Aorta (tissue), 5 donors: ENCODE data around the gene HAUS7. TPM values are rescaled to one million over a fixed set of nuclear protein-coding genes. Genes with fewer than 3 reads are reported as not detected.

Experiments
- ATAC-seq: fragments of 200-7000 bp; cut with Tn5 transposase; one replicate; pipeline ENCODE4 v1.9.1; 2022; ENCODE audit warnings: moderate library complexity; ENCODE audit not compliant: low FRiP score
- DNase-seq, 2 donors: peaks; one replicate each; pipeline ENCODE4 v3.0.0-alpha.2; 2020
- H3K27ac ChIP-seq, 2 donors: one replicate each; pipeline ENCODE4 v1.5.1; 2013; ENCODE audit warnings: low read length in 2 of 2, mild to moderate bottlenecking in 2 of 2, moderate library complexity in 2 of 2, control low read depth in 1 of 2, inconsistent platforms in 1 of 2, low read depth in 1 of 2
- H3K27me3 ChIP-seq, 2 donors: one replicate each; pipeline ENCODE4 v1.6.1; 2013; ENCODE audit warnings: control low read depth in 1 of 2, low read length in 1 of 2, mild to moderate bottlenecking in 1 of 2, moderate library complexity in 1 of 2; ENCODE audit not compliant: insufficient read depth in 2 of 2, control insufficient read depth in 1 of 2
- H3K36me3 ChIP-seq, 2 donors: one replicate each; pipeline ENCODE4 v1.6.1; 2013; ENCODE audit warnings: control low read depth in 1 of 2, low read length in 1 of 2, mild to moderate bottlenecking in 1 of 2; ENCODE audit not compliant: insufficient read depth in 2 of 2, control insufficient read depth in 1 of 2
- H3K4me1 ChIP-seq, 2 donors: one replicate each; pipeline ENCODE4 v1.6.1; 2013; ENCODE audit warnings: low read length in 2 of 2, control low read depth in 1 of 2, mild to moderate bottlenecking in 1 of 2, moderate library complexity in 1 of 2; ENCODE audit not compliant: insufficient read depth in 2 of 2, control insufficient read depth in 1 of 2
- H3K4me3 ChIP-seq, 2 donors: one replicate each; pipeline ENCODE4 v1.5.1; 2013; ENCODE audit warnings: low read length in 2 of 2, control low read depth in 1 of 2, mild to moderate bottlenecking in 1 of 2
- H3K9me3 ChIP-seq: one replicate; pipeline ENCODE4 v1.6.1; 2013; ENCODE audit warnings: mild to moderate bottlenecking, low read length; ENCODE audit not compliant: control insufficient read depth
- WGBS, 2 donors: extraction: QIAGEN DNeasy Blood & Tissue Kit; methylation state at CpG; one replicate each; pipeline ENCODE4 v1.1.7; 2013; 5-methylcytosine and 5-hydroxymethylcytosine counted together
- intact Hi-C, 2 donors: fragments of 100-400 bp; cut with DNase I; formaldehyde crosslinking; loops; one replicate each; pipeline versions ENCODE4 v1.14.2 to v1.15.0; 2022
- polyA plus RNA-seq, 2 donors: library from polyadenylated mRNA; stranded (reverse); fragments of 200-250 nt; gene quantifications; one replicate each; pipeline ENCODE4 v1.2.3, GENCODE V29; 2013
- total RNA-seq, 2 donors: library from RNA; stranded (reverse); fragmentation: NEBNext Ultra II Directional; extraction: Animal tissue kit (Norgen Biotek cat#: 25700); gene quantifications; one replicate each; pipeline ENCODE4 v1.2.1, GENCODE V29; 2021
- donor health status: healthy with polysubstance abuse.
- donor health status: Bipolar disorder and iron deficiency.
- donor health status: DM: no; HTN: no; CAD: no.
- donor health status: DM: no; HTN: no; CAD: no.
- donor health status: DM: yes; HTN: yes; CAD: no.

Gene HAUS7
- total and polyA plus RNA-seq, 4 donors = 33.1 to 686 (median 55.3) TPM

- H3K36me3 ChIP-seq = no peaks in the 10 kb centered on the region
- H3K27me3 ChIP-seq = no peaks in the 10 kb centered on the region
- peak within 1 kb of the TSS; percentile 28 to 44 for H3K4me3 ChIP-seq
- peaks cover 0 to 3% of the 10 kb centered on the region in 2 donors for H3K4me1 ChIP-seq
- H3K9me3 ChIP-seq = no peaks in the 10 kb centered on the region
- DNase-seq (peak in 1 of 2 donors; percentile 80), ATAC-seq (peak; percentile 31)
- no peak within 1 kb of the TSS for H3K27ac ChIP-seq
- intact Hi-C loops = no loop called here
- WGBS, 2 donors = 1 to 32% methylated on average over 49 to 75 of the region's 75 CpGs
Measured at GRCh38 chrX:153411255-153411987, 59.0 kb downstream of the HAUS7 start, which contains the start of gene ZFP92. Gene ZFP92 (plus strand): TSS chrX:153411472. CDS start chrX:153418323, 6,851 bp downstream.

GRCh38 chrX:153410888-153411254 lies 59.5 kb downstream of the HAUS7 start:
- ATAC-seq = no peak
- WGBS, 2 donors = 46 to 61% methylated on average over 12 of the region's 12 CpGs
- no peaks in the 10 kb centered on the region for H3K36me3 ChIP-seq
- no peaks in the 10 kb centered on the region for H3K27me3 ChIP-seq
- H3K27ac ChIP-seq = no peak overlapping the region
- intact Hi-C loops = no loop called here
- no peaks in the 10 kb centered on the region for H3K9me3 ChIP-seq
- H3K4me1 ChIP-seq = peaks cover 0 to 3% of the 10 kb centered on the region in 2 donors
- H3K4me3 ChIP-seq = no peak overlapping the region
- no peak for DNase-seq

- no peak overlapping the region for H3K4me3 ChIP-seq
- no peaks in the 10 kb centered on the region for H3K36me3 ChIP-seq
- DNase-seq (peak in 1 of 2 donors; percentile 40), ATAC-seq (no peak)
- H3K9me3 ChIP-seq = no peaks in the 10 kb centered on the region
- H3K4me1 ChIP-seq = peaks cover 0 to 3% of the 10 kb centered on the region in 2 donors
- WGBS, 2 donors = 92 to 94% methylated on average over 15 of the region's 15 CpGs
- no peaks in the 10 kb centered on the region for H3K27me3 ChIP-seq
- H3K27ac ChIP-seq = no peak overlapping the region
- intact Hi-C loops = no loop called here
Measured at GRCh38 chrX:153410373-153410772, 60.0 kb downstream of the HAUS7 start.

- Histone ChIP-seq H3K36me3 (no peaks in the 10 kb centered on the region), H3K27ac (no peak overlapping the region), H3K4me1 (peaks cover 0 to 3% of the 10 kb centered on the region in 2 donors), H3K9me3 (no peaks in the 10 kb centered on the region), H3K27me3 (no peaks in the 10 kb centered on the region), H3K4me3 (no peak overlapping the region)
- intact Hi-C loops = no loop called here
- ATAC-seq (no peak), DNase-seq (peak in 1 of 2 donors; percentile 60)
- WGBS, 2 donors = 87 to 96% methylated on average over 28 to 30 of the region's 30 CpGs
Measured at GRCh38 chrX:153409414-153410101, 60.8 kb downstream of the HAUS7 start.

- H3K4me1 ChIP-seq = peaks cover 0 to 3% of the 10 kb centered on the region in 2 donors
- H3K36me3 ChIP-seq = no peaks in the 10 kb centered on the region
- intact Hi-C loops = no loop called here
- peak in 1 of 2 donors; percentile 53 for DNase-seq
- H3K4me3 ChIP-seq = no peak overlapping the region
- no peaks in the 10 kb centered on the region for H3K9me3 ChIP-seq
- WGBS, 2 donors = 80 to 95% methylated on average over 11 to 12 of the region's 12 CpGs
- no peaks in the 10 kb centered on the region for H3K27me3 ChIP-seq
- no peak overlapping the region for H3K27ac ChIP-seq
- ATAC-seq = no peak
Measured at GRCh38 chrX:153408871-153409351, 61.5 kb downstream of the HAUS7 start.

- Histone ChIP-seq H3K4me3 (no peak overlapping the region), H3K36me3 (no peaks in the 10 kb centered on the region), H3K27me3 (no peaks in the 10 kb centered on the region), H3K4me1 (peaks cover 0 to 3% of the 10 kb centered on the region in 2 donors), H3K9me3 (no peaks in the 10 kb centered on the region), H3K27ac (no peak overlapping the region)
- peak in 1 of 2 donors; percentile 68 for DNase-seq
- ATAC-seq = no peak
- intact Hi-C loops = no loop called here
- WGBS, 2 donors = 84 to 86% methylated on average over 10 of the region's 10 CpGs
Measured at GRCh38 chrX:153408221-153408721, 62.1 kb downstream of the HAUS7 start.

- H3K27ac ChIP-seq = no peak overlapping the region
- no peak for ATAC-seq
- no peaks in the 10 kb centered on the region for H3K9me3 ChIP-seq
- H3K4me3 ChIP-seq = no peak overlapping the region
- intact Hi-C loops = no loop called here
- no peaks in the 10 kb centered on the region for H3K27me3 ChIP-seq
- H3K4me1 ChIP-seq = peaks cover 0 to 3% of the 10 kb centered on the region in 2 donors
- H3K36me3 ChIP-seq = no peaks in the 10 kb centered on the region
- no peak for DNase-seq
- WGBS, 2 donors = 78 to 85% methylated on average over 3 of the region's 3 CpGs
Measured at GRCh38 chrX:153407736-153408135, 62.6 kb downstream of the HAUS7 start.

GRCh38 chrX:153406903-153407302 lies 63.5 kb downstream of the HAUS7 start:
- Histone ChIP-seq H3K9me3 (no peaks in the 10 kb centered on the region), H3K4me1 (peaks cover 0 to 2% of the 10 kb centered on the region in 2 donors), H3K4me3 (no peak overlapping the region), H3K27me3 (no peaks in the 10 kb centered on the region), H3K36me3 (no peaks in the 10 kb centered on the region), H3K27ac (no peak overlapping the region)
- peak in 1 of 2 donors; percentile 62 for DNase-seq
- ATAC-seq = no peak
- WGBS, 2 donors = 70 to 74% methylated on average over 7 of the region's 7 CpGs
- intact Hi-C loops = no loop called here
